Thyroid gland (tissue), 4 donors: Measurements from ENCODE around the gene TMEM161A.

Source experiments
- POLR2A ChIP-seq, 2 donors: fragments of 450-650 bp; IDR thresholded peaks; one replicate each; pipeline ENCODE4 v1.6.1; 2017; ENCODE audit warnings: antibody characterized with exemption in 2 of 2, mild to moderate bottlenecking in 2 of 2, moderate library complexity in 1 of 2
- TF ChIP-seq, protein P1 (sequence below), 6 experiments: fragments of 200-600 bp in 3 of 6; fragments of 450-650 bp in 3 of 6; sonication (generic) in 3 of 6; IDR thresholded peaks; one replicate each; pipeline ENCODE4 v1.5.1; 2016 to 2019; ENCODE audit warnings: antibody characterized with exemption in 6 of 6, mild to moderate bottlenecking in 2 of 6, inconsistent platforms in 1 of 6, moderate library complexity in 1 of 6

DNA sequence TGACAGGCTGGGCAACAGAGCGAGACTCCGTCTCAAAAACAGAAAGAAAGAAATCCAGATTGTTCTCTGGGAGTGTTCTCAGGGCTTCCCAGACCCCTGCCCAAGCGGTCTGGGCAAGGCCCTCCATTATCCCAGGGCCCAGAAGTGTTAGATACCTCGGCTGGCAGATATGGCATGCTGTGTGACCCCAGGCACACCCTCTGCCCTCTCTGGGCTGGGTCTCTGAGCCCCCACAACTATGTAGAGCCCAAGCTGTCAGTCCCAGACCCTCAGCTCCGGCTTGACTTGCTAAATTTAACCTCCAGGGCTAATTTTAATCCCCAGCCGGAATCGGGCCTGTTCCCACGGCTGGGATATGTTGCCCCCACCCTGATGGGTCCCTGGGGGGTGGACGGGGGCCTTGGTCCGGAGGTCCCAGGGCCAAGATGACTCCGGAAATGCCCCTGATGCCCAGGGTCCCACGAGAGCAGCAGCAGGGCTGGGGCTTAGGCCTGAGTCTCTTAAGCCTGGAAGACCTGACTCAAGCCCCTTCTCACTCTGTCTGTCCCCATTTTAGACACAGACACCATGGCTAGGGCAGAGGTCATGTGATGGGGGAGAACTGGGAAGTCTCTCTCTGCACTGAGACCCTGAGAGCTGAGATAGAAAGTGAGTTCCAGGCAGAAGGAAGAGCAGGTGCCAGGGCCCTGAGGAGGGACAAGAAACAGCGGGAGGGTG, 14.5 kb upstream of the TMEM161A start:
- TF ChIP-seq, protein P1, sequence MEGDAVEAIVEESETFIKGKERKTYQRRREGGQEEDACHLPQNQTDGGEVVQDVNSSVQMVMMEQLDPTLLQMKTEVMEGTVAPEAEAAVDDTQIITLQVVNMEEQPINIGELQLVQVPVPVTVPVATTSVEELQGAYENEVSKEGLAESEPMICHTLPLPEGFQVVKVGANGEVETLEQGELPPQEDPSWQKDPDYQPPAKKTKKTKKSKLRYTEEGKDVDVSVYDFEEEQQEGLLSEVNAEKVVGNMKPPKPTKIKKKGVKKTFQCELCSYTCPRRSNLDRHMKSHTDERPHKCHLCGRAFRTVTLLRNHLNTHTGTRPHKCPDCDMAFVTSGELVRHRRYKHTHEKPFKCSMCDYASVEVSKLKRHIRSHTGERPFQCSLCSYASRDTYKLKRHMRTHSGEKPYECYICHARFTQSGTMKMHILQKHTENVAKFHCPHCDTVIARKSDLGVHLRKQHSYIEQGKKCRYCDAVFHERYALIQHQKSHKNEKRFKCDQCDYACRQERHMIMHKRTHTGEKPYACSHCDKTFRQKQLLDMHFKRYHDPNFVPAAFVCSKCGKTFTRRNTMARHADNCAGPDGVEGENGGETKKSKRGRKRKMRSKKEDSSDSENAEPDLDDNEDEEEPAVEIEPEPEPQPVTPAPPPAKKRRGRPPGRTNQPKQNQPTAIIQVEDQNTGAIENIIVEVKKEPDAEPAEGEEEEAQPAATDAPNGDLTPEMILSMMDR (IDR thresholded peaks at IDR 0.05): no peak
- TF ChIP-seq POLR2A (IDR thresholded peaks at IDR 0.05): no peak
